HS-27A (cell line): Measurements from ENCODE around the gene SLC16A9.
"Not testable (repeated sequence)": the region's sequence is repeated elsewhere in the genome, so short reads cannot be mapped to it uniquely, and the experiment has no call there.

Source experiments
- DNase-seq: peaks from one replicate; pipeline ENCODE4 v3.0.0-alpha.2; 2012; ENCODE audit warnings: low read depth, missing footprints

The SLC16A9 gene, protein sequence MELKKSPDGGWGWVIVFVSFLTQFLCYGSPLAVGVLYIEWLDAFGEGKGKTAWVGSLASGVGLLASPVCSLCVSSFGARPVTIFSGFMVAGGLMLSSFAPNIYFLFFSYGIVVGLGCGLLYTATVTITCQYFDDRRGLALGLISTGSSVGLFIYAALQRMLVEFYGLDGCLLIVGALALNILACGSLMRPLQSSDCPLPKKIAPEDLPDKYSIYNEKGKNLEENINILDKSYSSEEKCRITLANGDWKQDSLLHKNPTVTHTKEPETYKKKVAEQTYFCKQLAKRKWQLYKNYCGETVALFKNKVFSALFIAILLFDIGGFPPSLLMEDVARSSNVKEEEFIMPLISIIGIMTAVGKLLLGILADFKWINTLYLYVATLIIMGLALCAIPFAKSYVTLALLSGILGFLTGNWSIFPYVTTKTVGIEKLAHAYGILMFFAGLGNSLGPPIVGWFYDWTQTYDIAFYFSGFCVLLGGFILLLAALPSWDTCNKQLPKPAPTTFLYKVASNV

GRCh38 chr10:59709395-59710125, at the start of gene SLC16A9:
SLC16A9 (minus strand) TSS chr10:59709850; CDS start chr10:59684291, 25,559 bp downstream.
- peak; percentile 12 for DNase-seq

DNA sequence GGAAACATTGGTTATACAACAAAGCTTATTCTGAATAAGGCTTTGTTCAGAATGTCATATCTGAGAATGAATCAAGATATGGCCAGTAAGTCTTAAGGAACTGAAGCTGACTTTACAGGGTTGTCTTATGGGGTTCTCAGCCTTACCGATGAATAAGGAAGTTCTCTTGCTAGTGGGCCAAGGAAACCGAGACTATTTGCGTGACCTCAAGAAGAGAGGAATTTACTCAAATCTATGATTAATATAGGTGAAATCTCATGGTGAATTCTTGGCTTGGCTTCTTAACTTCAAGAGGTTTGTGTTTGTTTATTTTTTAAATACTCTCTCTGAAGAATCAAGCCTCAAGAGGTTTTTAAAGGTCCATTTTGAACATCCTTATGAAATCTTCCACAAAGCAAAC, 48.3 kb upstream of the SLC16A9 start:
- DNase-seq: peak; percentile 38

GRCh38 chr10:59754951-59755350, 45.3 kb upstream of the SLC16A9 start:
- no peak for DNase-seq

GRCh38 chr10:59753267-59753666, 43.6 kb upstream of the SLC16A9 start, which contains the start of gene MRLN:
MRLN (minus strand) TSS chr10:59753455.
- DNase-seq: no peak

GRCh38 chr10:59752278-59752940, 42.8 kb upstream of the SLC16A9 start:
- no peak for DNase-seq

- DNase-seq: no peak
Observed at GRCh38 chr10:59750155-59750945, 40.7 kb upstream of the SLC16A9 start.

DNA sequence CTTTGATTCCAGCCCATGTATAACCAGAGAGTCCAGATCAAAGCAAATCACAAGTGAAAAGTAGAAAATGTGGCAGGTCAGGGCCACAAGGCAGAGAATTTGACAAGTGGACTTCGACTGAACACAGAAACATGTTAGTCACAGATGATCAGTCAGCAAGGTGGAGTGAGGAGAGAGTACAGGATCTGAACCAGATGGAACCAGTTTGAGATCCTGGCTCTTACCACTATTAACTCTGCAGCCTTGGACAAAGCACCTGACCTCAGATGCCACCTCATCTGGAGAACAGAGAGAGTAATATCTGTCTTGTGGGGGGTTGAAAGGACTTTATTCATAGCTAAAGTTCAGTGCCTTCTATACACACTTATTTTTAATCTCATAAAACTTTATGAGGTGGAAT, 39.2 kb upstream of the SLC16A9 start:
- no peak for DNase-seq

- DNase-seq: no peak
Observed at GRCh38 chr10:59745163-59745650, 35.6 kb upstream of the SLC16A9 start.

- not testable (repeated sequence) for DNase-seq
Observed at GRCh38 chr10:59744762-59745161, 35.1 kb upstream of the SLC16A9 start.

DNA sequence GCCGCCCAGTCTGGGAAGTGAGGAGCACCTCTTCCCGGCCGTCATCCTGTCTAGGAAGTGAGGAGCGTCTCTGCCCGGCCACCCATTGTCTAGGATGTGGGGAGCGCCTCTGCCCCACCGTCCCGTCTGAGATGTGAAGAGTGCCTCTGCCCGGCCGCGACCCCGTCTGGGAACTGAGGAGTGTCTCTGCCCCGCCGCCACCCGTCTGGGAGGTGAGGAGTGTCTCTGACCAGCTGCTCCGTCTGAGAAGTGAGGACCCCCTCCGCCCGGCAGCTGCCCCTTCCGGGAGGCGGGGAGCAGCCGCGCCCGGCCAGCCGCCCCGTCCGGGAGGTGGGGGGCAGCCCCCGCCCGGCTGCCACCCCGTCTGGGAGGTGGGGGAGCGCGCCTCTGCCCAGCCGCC, 34.5 kb upstream of the SLC16A9 start:
- DNase-seq: not testable (repeated sequence)

- no peak for DNase-seq
Observed at GRCh38 chr10:59741583-59741982, 31.9 kb upstream of the SLC16A9 start.

GRCh38 chr10:59741048-59741447, 31.4 kb upstream of the SLC16A9 start:
- no peak for DNase-seq

GRCh38 chr10:59736749-59737148, 27.1 kb upstream of the SLC16A9 start:
- DNase-seq: no peak

GRCh38 chr10:59735296-59735695, 25.6 kb upstream of the SLC16A9 start:
- no peak for DNase-seq

DNA sequence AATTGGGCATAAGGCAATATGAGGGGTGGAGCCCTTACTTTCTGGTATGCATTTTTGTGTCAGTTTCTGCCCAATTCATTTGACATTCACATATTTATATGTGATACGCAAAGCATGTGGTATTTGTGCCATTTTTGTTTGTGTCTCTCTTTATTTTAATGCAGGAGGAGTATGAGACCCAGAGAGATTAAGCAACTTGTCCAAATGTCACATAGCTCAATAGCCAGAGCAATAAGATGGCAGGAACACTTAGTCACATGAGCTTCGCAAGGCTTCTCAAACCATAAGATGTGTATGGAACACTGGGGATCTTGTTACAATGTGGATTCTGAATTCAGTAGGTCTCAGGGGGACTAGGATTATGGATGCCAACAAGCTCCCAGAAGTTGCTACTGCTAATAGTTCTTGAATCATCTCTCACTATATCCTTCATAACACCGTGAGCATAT, 24.4 kb upstream of the SLC16A9 start:
- no peak for DNase-seq

DNA sequence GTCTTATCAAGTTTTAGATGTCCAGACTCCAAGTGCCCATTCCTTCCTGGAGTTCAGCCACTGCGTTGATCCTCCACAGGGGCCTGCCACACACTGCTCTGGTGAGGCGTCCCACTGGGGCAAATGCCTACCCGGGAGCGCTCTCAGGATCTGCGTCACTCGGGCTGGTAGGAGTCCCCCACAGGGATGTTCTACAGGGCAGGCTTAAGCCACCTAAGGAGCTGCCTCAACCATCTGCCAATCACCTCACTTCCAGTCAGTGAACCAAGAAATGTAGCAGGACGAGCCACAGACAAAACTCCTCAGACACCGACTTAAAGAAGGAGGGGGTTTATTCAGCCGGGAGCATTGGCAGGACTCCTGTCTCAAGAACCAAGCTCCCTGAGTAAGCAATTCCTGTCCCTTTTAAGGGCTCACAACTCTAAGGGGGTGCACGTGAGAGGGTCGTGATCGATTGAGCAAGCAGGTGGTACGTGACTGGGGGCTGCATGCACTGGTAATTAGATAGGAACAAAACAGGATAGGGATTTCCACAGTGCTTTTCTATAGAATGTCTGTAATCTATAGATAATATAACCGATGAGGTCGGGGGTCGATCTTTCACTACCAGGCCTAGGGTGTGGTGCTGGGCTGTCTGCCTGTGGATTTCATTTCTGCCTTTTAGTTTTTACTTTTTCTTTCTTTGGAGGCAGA, 23.8 kb upstream of the SLC16A9 start:
- not testable (repeated sequence) for DNase-seq

DNA sequence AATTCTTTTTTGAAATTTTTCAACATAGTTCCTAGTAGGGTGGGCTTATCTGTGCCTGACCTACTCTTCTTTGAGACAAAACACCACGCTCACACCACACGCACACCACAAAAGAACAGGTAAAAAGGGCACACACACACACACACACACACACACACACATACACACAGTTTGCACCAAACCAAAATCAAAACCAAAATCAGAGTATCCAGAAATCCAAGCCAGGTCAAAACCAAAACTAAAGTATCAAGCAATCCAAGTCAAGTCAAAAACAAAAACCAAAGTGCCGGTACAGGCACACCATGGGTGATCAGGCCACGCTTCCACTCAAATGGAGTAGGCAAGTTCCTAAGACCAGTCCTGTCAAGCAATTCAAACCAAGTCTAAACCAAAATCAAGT, 23.2 kb upstream of the SLC16A9 start:
- DNase-seq: not testable (repeated sequence)

DNA sequence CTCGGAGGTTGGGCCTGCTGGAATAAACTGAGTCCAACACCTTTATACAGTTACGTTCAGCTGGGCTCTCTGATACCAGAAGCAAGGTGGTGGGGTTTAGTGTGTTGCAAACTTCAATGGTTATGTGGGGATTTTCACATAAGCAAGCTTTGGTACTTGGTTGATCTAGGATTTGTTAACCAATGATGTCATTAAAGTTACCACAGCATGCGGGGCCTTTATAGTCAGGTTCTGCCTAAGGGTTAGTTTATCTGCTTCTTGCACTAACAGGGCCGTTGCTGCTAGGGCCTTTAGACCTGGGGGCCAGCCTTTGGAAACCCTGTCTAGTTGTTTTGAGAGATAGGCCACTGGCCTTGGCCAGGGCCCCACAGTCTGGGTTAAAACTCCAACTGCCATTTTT, 19.5 kb upstream of the SLC16A9 start:
- not testable (repeated sequence) for DNase-seq

DNA sequence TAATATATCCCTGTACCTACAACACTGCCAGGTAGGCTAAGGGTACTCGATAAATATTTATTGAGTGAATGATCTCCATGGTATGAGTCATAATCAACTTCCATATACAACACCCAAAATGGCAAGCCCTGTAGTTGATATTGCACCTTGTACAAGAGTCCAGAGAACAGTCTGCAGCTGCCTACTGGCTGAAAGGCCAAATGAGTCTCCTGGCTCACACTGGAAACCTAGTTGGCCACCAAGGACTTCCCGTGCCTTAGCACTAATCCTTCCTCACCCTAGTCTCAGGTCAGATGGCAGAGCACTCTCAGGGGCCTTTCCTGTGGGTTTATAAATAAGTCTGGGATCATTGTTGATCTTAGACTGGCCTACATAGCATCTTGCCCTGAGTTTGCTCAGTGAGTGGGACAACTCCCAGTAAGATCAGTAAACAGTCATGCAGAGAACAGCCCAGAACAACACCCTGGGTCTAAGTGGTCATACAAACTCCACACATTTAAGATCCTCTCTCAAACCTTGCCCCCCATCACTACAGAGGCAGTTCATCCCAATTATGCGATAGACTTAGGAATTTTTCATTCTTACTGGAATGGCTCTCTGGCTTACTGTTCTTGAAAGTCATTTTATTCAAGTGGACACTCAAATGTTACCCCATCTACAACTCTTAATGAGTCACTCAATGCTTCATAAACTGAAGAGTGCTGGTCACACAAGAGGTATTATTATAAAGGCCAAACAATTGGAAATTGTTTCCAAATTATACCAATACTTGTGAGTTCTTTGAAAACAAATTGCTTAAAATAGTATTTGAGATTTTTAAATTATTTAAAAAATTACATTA, 14.7 kb upstream of the SLC16A9 start:
- no peak for DNase-seq

DNA sequence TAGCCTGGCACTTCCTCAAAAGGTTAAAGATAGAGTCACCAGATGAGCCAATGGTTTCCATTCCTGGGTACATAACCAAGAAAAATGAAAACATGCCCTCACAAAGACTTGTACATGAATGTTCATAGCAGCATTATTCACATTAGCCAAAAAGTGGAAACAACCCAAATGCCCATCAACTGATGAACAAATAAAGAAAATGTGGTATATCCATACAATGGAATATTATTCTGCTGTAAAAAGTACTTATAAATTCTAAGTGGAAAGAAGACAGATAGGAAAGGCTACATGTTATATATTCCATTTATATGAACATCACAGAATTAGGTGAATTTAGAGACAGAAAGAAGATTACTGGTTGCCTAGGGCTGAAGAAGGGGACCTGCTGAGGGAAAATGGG, 10.7 kb upstream of the SLC16A9 start:
- no peak for DNase-seq
